CD1c-positive myeloid dendritic cell (primary cell): Measurements from ENCODE around the gene CDH23.

Experiments used
- DNase-seq: peaks from one replicate; pipeline ENCODE4 v3.0.0-alpha.2; 2016; ENCODE audit errors: extremely low spot score

CDH23 gene

GRCh38 chr10:71836596-71836974 is 439.9 kb downstream of the CDH23 start:
- DNase-seq, result peak; percentile 58

- no peak for DNase-seq
Observed at GRCh38 chr10:71837098-71837827, 440.5 kb downstream of the CDH23 start.

GRCh38 chr10:71838264-71839211 is 441.8 kb downstream of the CDH23 start:
- peak; percentile 63 for DNase-seq

- DNase-seq, result peak; percentile 37
Observed at GRCh38 chr10:71840177-71840957, 443.6 kb downstream of the CDH23 start.

- no peak for DNase-seq
Observed at GRCh38 chr10:71840958-71841335, 444.2 kb downstream of the CDH23 start.

- DNase-seq, result peak; percentile 48
Observed at GRCh38 chr10:71842422-71842821, 445.7 kb downstream of the CDH23 start.

- no peak for DNase-seq
Observed at GRCh38 chr10:71842856-71843686, 446.4 kb downstream of the CDH23 start.

- DNase-seq, result no peak
Observed at GRCh38 chr10:71844084-71844483, 447.4 kb downstream of the CDH23 start.

- no peak for DNase-seq
Observed at GRCh38 chr10:71844695-71845094, 448.0 kb downstream of the CDH23 start.

GRCh38 chr10:71845410-71846405 is 449.0 kb downstream of the CDH23 start:
- peak; percentile 39 for DNase-seq

GRCh38 chr10:71846816-71847215 is 450.1 kb downstream of the CDH23 start:
- DNase-seq, result peak; percentile 71

- no peak for DNase-seq
Observed at GRCh38 chr10:71847418-71847817, 450.7 kb downstream of the CDH23 start.

GRCh38 chr10:71848325-71849275 is 451.9 kb downstream of the CDH23 start:
- no peak for DNase-seq

GRCh38 chr10:71849461-71849908 is 452.8 kb downstream of the CDH23 start:
- DNase-seq, result no peak

GRCh38 chr10:71850021-71850742 is 453.5 kb downstream of the CDH23 start:
- no peak for DNase-seq

GRCh38 chr10:71850743-71851464 is 454.2 kb downstream of the CDH23 start, which contains the start of gene PSAP:
TSS of gene PSAP (minus strand) at chr10:71851251. CDS start at chr10:71851221, 30 bp downstream.
- DNase-seq, result peak; percentile 100

GRCh38 chr10:71851465-71852095 is 454.9 kb downstream of the CDH23 start:
- peak; percentile 68 for DNase-seq
